WTC11 (cell line): ENCODE measurements around the gene ERGIC3. TPM values are rescaled to one million over a fixed set of nuclear protein-coding genes. Genes with fewer than 3 reads are reported as not detected.
A peak's percentile ranks its signal among the peaks of the same experiment; 100 is the strongest.

Source experiments
- ATAC-seq: fragments of 200-7000 bp; cut with Tn5 transposase; 2 replicates; pipeline ENCODE4 v1.10.0; 2021; ENCODE audit warnings: mild to moderate bottlenecking, moderate library complexity
- CTCF ChIA-PET: fragments of 300-600 bp; sonication (Branson Sonifier 250); formaldehyde crosslinking; loops from one replicate; lab custom pipeline; 2021; ENCODE audit warnings: antibody characterized with exemption; lab: Charles Lee
- POLR2A ChIA-PET: fragments of 350-600 bp; sonication (Branson Sonifier 250); formaldehyde crosslinking; loops from one replicate; lab custom pipeline; 2021; ENCODE audit warnings: antibody characterized with exemption; lab: Charles Lee
- DNase-seq: peaks from one replicate; pipeline ENCODE4 v3.0.0; 2021; ENCODE audit warnings: low spot score
- H3K27ac Mint-ChIP-seq: 2 replicates; pipeline ENCODE4 v1.8.0; 2021; ENCODE audit warnings: mixed read lengths
- H3K27me3 Mint-ChIP-seq: 2 replicates; pipeline ENCODE4 v1.8.0; 2021; ENCODE audit warnings: low read depth, mild to moderate bottlenecking, moderate library complexity, mixed read lengths
- H3K36me3 Mint-ChIP-seq: 2 replicates; pipeline ENCODE4 v1.8.0; 2021; ENCODE audit warnings: mixed read lengths
- H3K4me1 Mint-ChIP-seq: 2 replicates; pipeline ENCODE4 v1.8.0; 2022; ENCODE audit warnings: mixed read lengths
- H3K4me3 Mint-ChIP-seq: 2 replicates; pipeline ENCODE4 v1.8.0; 2021; ENCODE audit warnings: mild to moderate bottlenecking, moderate library complexity, mixed read lengths
- H3K9me3 Mint-ChIP-seq: 2 replicates; pipeline ENCODE4 v1.8.0; 2021; ENCODE audit warnings: mixed read lengths
- CBFB ChIP-seq: sonication (generic); formaldehyde crosslinking; IDR thresholded peaks from 2 replicates; pipeline ENCODE4 v1.8.1; 2022; ENCODE audit warnings: mild to moderate bottlenecking, low read depth, missing genetic modification reagents
- EMX1 ChIP-seq: fragments of 250-450 bp; sonication (Bioruptor Pico); IDR thresholded peaks from 2 replicates; pipeline ENCODE4 v1.8.0; 2021; ENCODE audit warnings: mild to moderate bottlenecking
- ETV6 ChIP-seq: sonication (generic); formaldehyde crosslinking; IDR thresholded peaks from 2 replicates; pipeline ENCODE4 v1.8.1; 2022; ENCODE audit warnings: mild to moderate bottlenecking, missing genetic modification reagents
- FOXK1 ChIP-seq: sonication (generic); formaldehyde crosslinking; IDR thresholded peaks from 2 replicates; pipeline ENCODE4 v1.8.0; 2022; ENCODE audit warnings: mild to moderate bottlenecking, moderate library complexity, missing genetic modification reagents
- GABPB1 ChIP-seq: sonication (generic); formaldehyde crosslinking; IDR thresholded peaks from 2 replicates; pipeline ENCODE4 v1.8.1; 2023; ENCODE audit warnings: mild to moderate bottlenecking, missing genetic modification reagents
- GTF2I ChIP-seq: fragments of 250-450 bp; sonication (Bioruptor Pico); conservative IDR thresholded peaks from 2 replicates; pipeline ENCODE4 v1.4.0; 2021; ENCODE audit warnings: mild to moderate bottlenecking
- NFYB ChIP-seq: sonication (generic); formaldehyde crosslinking; conservative IDR thresholded peaks from 2 replicates; pipeline ENCODE4 v1.8.0; 2022; ENCODE audit warnings: low read depth, missing genetic modification reagents
- SMAD3 ChIP-seq: sonication (generic); formaldehyde crosslinking; IDR thresholded peaks from 2 replicates; pipeline ENCODE4 v1.8.0; 2022; ENCODE audit warnings: missing genetic modification reagents, mild to moderate bottlenecking, borderline replicate concordance
- SMAD4 ChIP-seq: sonication (generic); formaldehyde crosslinking; IDR thresholded peaks from 2 replicates; pipeline ENCODE4 v1.8.0; 2022; ENCODE audit warnings: mild to moderate bottlenecking, missing genetic modification reagents
- TCF7 ChIP-seq: sonication (generic); formaldehyde crosslinking; IDR thresholded peaks from 2 replicates; pipeline ENCODE4 v1.8.0; 2022; ENCODE audit warnings: mild to moderate bottlenecking, low read depth, missing genetic modification reagents, moderate library complexity
- ZBTB21 ChIP-seq: sonication (generic); formaldehyde crosslinking; IDR thresholded peaks from 2 replicates; pipeline ENCODE4 v1.8.1; 2023; ENCODE audit warnings: mild to moderate bottlenecking, missing genetic modification reagents, borderline replicate concordance
- ZNF138 ChIP-seq: sonication (generic); formaldehyde crosslinking; conservative IDR thresholded peaks from 2 replicates; pipeline ENCODE4 v1.8.1; 2022; ENCODE audit warnings: mild to moderate bottlenecking, moderate library complexity, missing genetic modification reagents
- ZNF219 ChIP-seq: sonication (generic); formaldehyde crosslinking; IDR thresholded peaks from 2 replicates; pipeline ENCODE4 v1.8.0; 2023; ENCODE audit warnings: missing genetic modification reagents, mild to moderate bottlenecking, borderline replicate concordance
- total RNA-seq: library from RNA; stranded (reverse); gene quantifications from 3 replicates; pipeline ENCODE4 v1.2.3, GENCODE V29; 2021
- TF ChIP-seq, protein P1 (sequence below): fragments of 200-600 bp; IDR thresholded peaks from 2 replicates; pipeline ENCODE4 v1.8.0; 2022; ENCODE audit warnings: antibody characterized with exemption
- TF ChIP-seq, protein P2 (sequence below): sonication (generic); formaldehyde crosslinking; IDR thresholded peaks from 2 replicates; pipeline ENCODE4 v1.8.1; 2022; ENCODE audit warnings: missing genetic modification reagents, borderline replicate concordance
- TF ChIP-seq, protein P3 (sequence below): sonication (generic); formaldehyde crosslinking; IDR thresholded peaks from 2 replicates; pipeline ENCODE4 v1.8.1; 2023; ENCODE audit warnings: mild to moderate bottlenecking, missing genetic modification reagents, borderline replicate concordance
- TF ChIP-seq, protein P4 (sequence below): sonication (generic); formaldehyde crosslinking; conservative IDR thresholded peaks from 2 replicates; pipeline ENCODE4 v1.8.1; 2022; ENCODE audit warnings: mild to moderate bottlenecking, missing genetic modification reagents

Gene ERGIC3
- total RNA-seq, 1 experiment from 2014 or later: 168 TPM

DNA sequence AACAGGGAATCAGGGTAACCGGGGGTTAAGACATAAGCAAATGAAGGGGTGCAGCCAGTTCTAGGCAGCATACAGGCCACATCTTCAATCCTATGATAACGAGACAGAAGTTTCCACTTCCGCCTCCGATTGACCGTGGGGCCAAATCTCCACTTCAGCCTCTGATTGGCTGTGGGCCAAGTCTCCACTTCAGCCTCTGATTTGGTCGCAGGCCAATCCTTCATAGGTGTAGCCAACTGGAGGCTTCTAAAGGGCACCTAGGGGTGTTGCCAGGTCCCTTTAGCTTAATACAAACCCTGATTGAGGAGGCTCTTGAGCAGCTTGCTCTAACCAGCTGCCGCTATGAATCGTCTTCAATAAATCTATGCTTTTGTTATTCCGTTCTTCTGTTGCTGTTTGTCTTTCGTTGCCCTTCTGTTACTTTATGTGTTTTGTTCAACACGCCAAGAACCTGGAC, 2.1 kb upstream of the ERGIC3 start:
- peaks cover 10% of the 10 kb centered on the region for H3K36me3 Mint-ChIP-seq
- POLR2A ChIA-PET: interaction anchor here (0.6 kb wide), 2 partner anchors 11 to 85 kb away, joined by 3 to 4 read pairs; no protein-coding TSS in a partner anchor
- TF ChIP-seq FOXK1 (CRISPR knock-in tag) (0 out of 2 replicates have a peak, but pooled peaks have one; percentile 22), GTF2I (CRISPR knock-in tag) (no peak), NFYB (CRISPR knock-in tag) (peak; percentile 87), GABPB1 (CRISPR knock-in tag) (peak; percentile 48; the same call in 1 of the 2 replicates), ETV6 (0 out of 2 replicates have a peak, but pooled peaks have one; percentile 18), ZBTB21 (CRISPR knock-in tag) (no peak)
- TF ChIP-seq, protein P1, sequence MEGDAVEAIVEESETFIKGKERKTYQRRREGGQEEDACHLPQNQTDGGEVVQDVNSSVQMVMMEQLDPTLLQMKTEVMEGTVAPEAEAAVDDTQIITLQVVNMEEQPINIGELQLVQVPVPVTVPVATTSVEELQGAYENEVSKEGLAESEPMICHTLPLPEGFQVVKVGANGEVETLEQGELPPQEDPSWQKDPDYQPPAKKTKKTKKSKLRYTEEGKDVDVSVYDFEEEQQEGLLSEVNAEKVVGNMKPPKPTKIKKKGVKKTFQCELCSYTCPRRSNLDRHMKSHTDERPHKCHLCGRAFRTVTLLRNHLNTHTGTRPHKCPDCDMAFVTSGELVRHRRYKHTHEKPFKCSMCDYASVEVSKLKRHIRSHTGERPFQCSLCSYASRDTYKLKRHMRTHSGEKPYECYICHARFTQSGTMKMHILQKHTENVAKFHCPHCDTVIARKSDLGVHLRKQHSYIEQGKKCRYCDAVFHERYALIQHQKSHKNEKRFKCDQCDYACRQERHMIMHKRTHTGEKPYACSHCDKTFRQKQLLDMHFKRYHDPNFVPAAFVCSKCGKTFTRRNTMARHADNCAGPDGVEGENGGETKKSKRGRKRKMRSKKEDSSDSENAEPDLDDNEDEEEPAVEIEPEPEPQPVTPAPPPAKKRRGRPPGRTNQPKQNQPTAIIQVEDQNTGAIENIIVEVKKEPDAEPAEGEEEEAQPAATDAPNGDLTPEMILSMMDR: no peak
- TF ChIP-seq, protein P2, sequence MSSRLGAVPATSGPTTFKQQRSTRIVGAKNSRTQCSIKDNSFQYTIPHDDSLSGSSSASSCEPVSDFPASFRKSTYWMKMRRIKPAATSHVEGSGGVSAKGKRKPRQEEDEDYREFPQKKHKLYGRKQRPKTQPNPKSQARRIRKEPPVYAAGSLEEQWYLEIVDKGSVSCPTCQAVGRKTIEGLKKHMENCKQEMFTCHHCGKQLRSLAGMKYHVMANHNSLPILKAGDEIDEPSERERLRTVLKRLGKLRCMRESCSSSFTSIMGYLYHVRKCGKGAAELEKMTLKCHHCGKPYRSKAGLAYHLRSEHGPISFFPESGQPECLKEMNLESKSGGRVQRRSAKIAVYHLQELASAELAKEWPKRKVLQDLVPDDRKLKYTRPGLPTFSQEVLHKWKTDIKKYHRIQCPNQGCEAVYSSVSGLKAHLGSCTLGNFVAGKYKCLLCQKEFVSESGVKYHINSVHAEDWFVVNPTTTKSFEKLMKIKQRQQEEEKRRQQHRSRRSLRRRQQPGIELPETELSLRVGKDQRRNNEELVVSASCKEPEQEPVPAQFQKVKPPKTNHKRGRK (CRISPR knock-in tag): no peak
- no peaks in the 10 kb centered on the region for H3K9me3 Mint-ChIP-seq
- peak overlapping the region; percentile 96 for H3K27ac Mint-ChIP-seq
- ATAC-seq (peak; percentile 76), DNase-seq (peak; percentile 81)
- CTCF ChIA-PET: interaction anchor here (0.7 to 4.3 kb wide), 7 partner anchors 61 to 414 kb away, joined by 3 to 41 read pairs (median 3); partner anchors contain the start of gene SCAND1
- peaks cover 16% of the 10 kb centered on the region for H3K4me1 Mint-ChIP-seq
- H3K4me3 Mint-ChIP-seq: peak overlapping the region; percentile 83
- no peaks in the 10 kb centered on the region; the same call in none of the 2 replicates for H3K27me3 Mint-ChIP-seq

DNA sequence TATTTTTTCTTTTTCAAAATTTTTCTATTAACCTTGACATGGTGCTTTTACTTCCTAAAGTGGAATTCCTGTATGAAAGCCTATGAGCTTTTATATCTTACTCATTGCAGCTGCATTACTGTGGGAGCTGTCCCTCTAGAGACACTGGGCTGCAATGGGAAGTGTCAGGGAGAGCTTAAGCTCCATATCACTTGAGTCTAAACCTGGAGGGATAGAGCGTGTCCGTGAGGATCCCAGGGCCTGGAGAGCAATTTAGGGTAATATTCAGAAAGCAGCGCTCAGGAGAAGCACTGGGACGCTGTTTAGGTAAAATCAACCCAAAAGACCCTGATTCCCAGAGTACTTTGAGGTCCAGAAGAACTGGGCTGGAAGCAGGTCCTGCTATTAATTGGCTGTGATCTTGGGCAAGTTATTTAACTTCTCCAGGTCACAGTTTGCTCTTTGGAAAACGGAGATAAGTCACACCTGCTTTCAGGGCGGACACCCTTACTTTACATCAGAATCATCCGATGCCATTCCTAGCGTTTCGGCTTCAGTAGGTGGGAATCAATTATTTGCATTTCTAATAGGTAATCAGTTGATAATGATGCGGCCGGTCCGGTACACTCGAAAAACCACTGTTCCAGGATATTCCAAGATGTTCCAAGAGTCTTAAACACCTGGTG, 628 bp upstream of the ERGIC3 start:
- H3K4me1 Mint-ChIP-seq: peaks cover 16% of the 10 kb centered on the region
- ATAC-seq (no peak), DNase-seq (no peak)
- CTCF ChIA-PET: interaction anchor here (0.8 to 4.3 kb wide), 14 partner anchors 24 to 413 kb away, joined by 3 to 41 read pairs (median 6); partner anchors contain the start of genes CEP250, RBM39, SCAND1 and SPAG4
- no peaks in the 10 kb centered on the region; the same call in none of the 2 replicates for H3K27me3 Mint-ChIP-seq
- TF ChIP-seq ZNF138 (CRISPR knock-in tag) (no peak), CBFB (CRISPR knock-in tag) (no peak), SMAD4 (CRISPR knock-in tag) (no peak), TCF7 (no peak), SMAD3 (CRISPR knock-in tag) (no peak), ZNF219 (CRISPR knock-in tag) (no peak), EMX1 (CRISPR knock-in tag) (no peak)
- TF ChIP-seq, protein P3, sequence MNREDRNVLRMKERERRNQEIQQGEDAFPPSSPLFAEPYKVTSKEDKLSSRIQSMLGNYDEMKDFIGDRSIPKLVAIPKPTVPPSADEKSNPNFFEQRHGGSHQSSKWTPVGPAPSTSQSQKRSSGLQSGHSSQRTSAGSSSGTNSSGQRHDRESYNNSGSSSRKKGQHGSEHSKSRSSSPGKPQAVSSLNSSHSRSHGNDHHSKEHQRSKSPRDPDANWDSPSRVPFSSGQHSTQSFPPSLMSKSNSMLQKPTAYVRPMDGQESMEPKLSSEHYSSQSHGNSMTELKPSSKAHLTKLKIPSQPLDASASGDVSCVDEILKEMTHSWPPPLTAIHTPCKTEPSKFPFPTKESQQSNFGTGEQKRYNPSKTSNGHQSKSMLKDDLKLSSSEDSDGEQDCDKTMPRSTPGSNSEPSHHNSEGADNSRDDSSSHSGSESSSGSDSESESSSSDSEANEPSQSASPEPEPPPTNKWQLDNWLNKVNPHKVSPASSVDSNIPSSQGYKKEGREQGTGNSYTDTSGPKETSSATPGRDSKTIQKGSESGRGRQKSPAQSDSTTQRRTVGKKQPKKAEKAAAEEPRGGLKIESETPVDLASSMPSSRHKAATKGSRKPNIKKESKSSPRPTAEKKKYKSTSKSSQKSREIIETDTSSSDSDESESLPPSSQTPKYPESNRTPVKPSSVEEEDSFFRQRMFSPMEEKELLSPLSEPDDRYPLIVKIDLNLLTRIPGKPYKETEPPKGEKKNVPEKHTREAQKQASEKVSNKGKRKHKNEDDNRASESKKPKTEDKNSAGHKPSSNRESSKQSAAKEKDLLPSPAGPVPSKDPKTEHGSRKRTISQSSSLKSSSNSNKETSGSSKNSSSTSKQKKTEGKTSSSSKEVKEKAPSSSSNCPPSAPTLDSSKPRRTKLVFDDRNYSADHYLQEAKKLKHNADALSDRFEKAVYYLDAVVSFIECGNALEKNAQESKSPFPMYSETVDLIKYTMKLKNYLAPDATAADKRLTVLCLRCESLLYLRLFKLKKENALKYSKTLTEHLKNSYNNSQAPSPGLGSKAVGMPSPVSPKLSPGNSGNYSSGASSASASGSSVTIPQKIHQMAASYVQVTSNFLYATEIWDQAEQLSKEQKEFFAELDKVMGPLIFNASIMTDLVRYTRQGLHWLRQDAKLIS: no peak
- TF ChIP-seq, protein P4, sequence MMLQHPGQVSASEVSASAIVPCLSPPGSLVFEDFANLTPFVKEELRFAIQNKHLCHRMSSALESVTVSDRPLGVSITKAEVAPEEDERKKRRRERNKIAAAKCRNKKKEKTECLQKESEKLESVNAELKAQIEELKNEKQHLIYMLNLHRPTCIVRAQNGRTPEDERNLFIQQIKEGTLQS (CRISPR knock-in tag): no peak
- peak overlapping the region; percentile 88 for H3K27ac Mint-ChIP-seq
- POLR2A ChIA-PET: interaction anchor here (0.8 to 1.9 kb wide), 9 partner anchors 18 to 413 kb away, joined by 3 to 15 read pairs (median 5); partner anchors contain the start of genes CEP250, CPNE1, NFS1 and RBM12
- H3K4me3 Mint-ChIP-seq: peak overlapping the region; percentile 83
- peaks cover 10% of the 10 kb centered on the region for H3K36me3 Mint-ChIP-seq
- H3K9me3 Mint-ChIP-seq: no peaks in the 10 kb centered on the region
